T-helper 2 cell (primary cell): Measurements from ENCODE around the gene ZKSCAN8.
"Not testable (repeated sequence)": the region's sequence is repeated elsewhere in the genome, so short reads cannot be mapped to it uniquely, and the experiment has no call there.

ENCODE experiments used
- DNase-seq, 5 experiments: peaks; one replicate each; pipeline versions ENCODE4 v3.0.0 to v3.0.0-alpha.2; 2012 to 2022
- total RNA-seq, 2 donors: gene quantifications; one replicate each; lab custom pipeline; 2026; lab: John Stamatoyannopoulos, UW

Gene ZKSCAN8
- total RNA-seq: 34.0 to 42.0 reads per million in 2 donors

DNA sequence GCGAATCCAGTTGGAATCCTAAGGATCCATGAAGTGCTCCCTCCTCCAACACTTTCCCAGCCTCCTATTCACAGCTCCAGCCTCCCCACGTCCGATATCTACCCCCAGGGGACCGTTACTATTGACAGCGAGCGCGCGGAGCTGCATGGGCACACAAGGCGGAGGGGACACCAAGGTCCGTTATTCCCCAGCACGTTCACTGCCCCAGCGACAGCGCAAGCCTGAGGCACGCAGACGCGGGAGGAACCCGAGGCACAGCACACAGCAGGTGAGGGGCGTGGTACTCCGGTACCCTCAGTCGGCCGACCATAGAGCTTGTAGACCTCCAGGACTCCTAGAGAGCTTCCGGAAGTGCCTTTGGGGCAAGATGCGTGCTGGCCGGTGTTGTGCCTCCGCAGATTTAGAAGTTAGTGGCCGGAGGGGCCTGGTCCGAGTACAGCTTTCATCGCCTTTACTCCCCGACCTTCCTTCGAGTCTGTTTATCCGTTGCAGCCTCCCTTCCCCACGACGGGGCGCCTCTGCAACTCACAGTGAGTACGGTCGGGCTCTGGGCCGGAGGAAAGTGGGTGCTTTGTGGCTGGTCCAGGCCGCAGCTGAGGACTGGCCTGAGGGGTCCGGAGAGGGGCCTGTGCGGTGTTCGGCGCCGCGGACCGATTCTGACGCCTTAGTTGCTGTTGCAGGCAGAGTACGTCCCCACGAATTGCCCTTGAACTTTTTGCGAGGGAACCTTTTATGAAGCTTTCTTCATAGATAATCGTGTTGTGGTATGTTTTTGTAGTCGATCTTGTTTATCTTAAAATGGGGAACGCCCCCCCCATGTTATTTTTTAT lies at the start of gene ZKSCAN8:
Gene ZKSCAN8, plus strand, starts transcription at position 384 of the 830 bp plus-strand sequence. CDS start 6,525 bp downstream, outside the sequence.
- peak; percentile 32 to 90 (median 62) for DNase-seq

DNA sequence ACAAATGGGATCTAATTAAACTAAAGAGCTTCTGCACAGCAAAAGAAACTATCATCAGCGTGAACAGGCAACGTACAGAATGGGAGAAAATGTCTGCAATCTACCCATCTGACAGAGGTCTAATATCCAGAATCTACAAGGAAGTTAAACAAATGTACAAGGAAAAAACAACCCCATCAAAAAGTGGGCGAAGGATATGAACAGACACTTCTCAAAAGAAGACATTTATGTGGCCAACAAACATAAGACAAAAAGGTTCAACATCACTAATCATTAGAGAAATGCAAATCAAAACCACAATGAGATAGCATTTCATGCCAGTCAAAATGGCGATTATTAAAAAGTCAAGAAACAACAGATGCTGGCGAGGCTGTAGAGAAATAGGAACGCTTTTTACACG lies 39.5 kb upstream of the ZKSCAN8 start:
- not testable (repeated sequence) for DNase-seq

DNA sequence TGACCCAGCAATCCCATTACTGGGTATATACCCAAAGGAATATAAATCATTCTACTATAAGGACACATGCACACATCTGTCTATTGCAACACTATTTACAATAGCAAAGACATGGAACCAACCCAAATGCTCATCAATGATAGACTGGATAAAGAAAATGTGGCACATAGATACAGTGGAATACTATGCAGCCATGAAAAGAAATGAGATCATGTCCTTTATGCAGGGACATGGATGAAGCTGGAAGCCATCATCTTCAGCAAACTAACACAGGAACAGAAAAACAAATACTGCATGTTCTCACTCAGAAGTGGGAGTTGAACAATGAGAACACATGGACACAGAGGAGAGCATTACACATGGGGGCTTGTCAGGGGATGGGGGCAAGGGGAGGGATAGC lies 39.0 kb upstream of the ZKSCAN8 start:
- not testable (repeated sequence) for DNase-seq

DNA sequence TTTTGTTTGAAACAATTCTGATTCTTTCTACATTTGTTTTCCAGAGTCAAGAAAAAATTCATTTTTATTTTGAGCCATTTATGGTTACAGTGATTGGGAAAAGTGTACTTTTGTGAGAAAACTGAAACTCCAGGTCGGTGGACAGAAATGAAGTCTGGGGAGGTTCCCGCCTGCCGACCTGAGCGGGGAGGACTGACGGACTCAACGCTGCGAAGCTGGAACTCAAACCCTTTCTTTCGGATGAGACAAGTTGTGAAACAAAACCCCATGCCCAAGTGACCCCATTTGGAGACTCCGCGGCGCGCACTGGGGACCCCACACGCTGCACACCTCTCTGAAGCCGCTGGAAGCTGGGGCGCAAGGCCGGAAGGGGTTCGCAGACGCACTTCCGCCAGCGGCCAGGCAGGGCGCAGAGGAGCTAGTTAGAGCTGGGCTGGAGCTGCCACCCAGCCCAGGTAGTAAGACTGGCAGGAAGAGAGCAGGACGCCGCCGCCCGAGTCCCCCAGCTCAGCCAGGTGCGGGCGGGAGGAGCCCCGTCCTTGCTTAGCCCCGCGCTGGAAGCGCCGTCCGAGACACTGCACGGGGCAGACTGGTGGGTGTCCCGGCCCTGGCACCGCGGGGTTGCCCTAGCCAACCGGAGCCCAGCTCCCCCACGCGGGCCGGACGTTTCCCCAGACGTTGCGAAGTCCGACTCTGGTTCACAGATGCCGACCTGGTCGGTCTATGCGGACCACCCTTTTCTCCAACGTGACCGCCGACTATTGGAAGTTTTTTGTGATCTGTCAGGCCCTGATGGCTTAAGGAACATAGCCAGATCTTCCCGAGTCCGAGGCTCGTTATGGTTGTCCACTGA lies 37.1 kb upstream of the ZKSCAN8 start:
- peak; percentile 59 to 93 (median 75) for DNase-seq

DNA sequence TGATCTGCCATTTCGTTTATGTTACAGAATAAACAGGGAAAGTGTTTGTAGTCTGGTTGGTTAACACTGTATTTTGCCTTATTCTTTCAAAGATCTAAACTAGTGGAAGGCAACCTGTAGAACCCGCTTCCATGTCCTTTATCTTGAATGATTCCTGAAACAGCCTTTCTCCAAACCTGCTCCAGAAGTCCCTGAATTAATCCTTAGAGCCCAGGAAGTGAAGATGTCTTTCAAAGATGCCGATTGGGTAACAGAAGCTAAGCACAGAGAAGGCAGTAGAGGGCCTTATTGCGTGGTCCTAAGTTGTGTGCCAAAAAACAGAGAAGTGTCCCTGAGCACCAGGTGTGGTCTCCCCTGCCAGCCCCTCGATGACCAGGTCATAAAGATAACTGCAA lies 36.4 kb upstream of the ZKSCAN8 start:
- DNase-seq: peak in 1 of 5 experiments; percentile 2

DNA sequence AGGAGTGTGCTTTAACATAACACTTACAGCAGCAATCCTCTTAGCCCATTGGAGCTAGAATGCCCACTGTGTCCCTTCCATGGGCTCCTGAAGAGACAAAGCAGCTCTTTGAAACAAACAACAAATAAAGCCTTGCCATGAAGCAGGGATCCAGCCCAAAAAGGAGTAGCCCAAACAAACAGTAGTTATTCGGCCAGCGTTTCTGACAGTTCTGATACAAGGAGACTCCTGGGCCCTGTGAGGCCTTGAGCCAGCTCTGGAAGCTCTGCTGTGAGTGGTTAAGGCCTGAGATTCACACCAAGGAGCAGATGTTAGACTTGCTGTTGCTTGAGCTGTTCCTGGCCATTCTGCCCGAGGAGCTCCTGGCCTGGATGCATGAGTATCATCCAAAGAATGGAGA lies 34.2 kb upstream of the ZKSCAN8 start:
- no peak for DNase-seq

DNA sequence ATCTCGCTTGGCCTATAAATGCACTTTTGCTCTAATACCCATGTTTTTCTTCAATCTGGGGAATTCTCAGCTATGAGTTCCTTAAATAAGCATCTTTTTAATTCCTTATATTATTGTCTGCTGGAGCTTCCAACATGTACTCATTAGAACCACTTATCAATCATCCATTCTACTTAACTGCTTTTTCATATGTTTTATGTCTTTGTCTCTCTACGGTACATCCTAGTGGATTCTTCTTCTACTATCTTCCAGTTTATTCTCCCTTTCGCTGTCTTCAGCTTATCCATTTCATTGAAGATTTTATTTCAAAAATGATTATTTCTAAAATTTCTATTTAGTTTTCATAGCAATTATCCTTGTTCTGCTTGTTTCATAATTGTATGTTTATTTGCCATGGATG lies 29.7 kb upstream of the ZKSCAN8 start:
- no peak for DNase-seq

DNA sequence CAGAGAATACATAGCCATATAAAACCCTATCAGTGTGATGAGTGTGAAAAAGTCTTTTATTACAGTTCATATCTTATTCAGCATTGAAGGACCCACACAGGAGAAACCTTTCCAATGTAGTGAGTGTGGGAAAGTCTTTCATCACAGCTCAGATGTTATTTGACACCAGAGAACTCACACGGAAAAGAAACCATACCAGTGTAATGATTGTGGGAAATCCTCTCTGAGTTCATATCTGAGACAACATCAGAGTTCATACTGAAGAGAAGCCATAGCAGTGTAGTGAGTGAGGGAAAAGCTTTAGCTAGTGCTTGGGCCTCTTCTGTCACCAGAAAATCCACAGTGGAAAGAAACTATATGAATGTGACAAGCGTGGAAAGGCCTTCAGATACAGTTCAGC lies 25.9 kb upstream of the ZKSCAN8 start:
- no peak for DNase-seq

DNA sequence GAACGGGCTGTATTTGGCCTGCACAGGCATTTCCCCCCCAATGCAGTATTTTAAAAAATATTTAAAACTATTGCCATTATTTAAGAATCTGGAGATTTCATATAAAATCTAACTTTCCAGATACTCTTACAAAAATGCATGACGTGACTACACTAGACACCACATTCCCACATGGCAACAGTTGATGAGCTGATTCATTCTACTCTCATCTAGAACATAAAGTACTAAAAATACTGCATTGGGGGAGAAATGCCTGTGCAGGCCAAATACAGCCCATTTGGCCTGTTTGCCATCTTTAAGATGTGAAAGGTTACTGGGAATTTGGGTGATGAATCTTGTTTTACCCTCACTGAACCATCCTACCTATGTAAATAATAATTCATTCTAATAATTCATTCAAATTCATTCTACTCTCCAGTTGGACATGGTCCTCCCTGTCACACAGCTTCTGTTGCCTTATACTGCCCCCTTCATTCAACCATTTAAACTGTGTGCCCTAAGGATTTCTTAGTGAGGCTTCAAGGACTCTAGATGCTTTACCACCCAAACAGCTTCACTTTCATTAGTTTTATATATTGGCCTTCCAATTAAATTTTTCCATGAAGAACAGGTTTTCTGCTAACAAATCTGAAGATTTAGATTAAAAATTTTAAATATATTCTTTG lies 24.2 kb upstream of the ZKSCAN8 start:
- DNase-seq: no peak

DNA sequence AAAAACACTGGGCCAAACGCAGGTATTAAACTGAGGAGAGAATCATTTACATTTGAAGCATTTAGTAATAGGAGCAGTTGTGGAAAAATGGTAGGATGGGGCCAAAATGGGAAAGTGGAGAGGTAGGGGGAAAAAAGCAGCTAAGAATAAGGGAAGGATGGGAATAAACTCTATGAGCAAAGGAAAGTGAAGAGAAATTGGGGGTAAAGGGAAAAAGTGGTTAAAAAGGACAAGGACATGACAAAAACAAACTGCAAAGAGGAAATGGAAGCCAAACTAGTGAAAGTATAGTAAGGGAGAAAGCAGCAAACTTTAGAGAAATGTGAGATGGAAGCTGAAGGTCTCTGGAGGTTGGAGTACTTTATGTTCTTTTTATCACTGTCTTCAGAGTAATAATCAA lies 23.5 kb upstream of the ZKSCAN8 start:
- DNase-seq: no peak

DNA sequence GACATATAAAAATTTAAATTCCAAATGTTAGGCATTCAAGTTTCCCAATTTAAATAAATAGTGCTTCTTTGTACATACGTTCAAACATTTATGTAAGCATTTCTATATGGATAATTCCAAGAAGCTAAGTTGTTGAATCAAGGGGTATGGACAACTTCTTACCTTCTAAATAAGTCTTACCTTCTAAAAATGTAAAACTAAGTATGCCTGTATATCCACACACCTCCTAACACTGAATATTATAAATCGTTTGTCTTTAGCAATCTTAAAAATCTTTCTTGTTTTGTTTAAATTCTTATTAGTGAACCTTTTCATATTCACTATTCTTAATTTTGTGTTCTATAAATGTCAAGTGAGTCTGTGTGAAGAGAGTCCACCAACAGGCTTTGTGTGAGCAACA lies 19.8 kb upstream of the ZKSCAN8 start:
- DNase-seq: no peak

DNA sequence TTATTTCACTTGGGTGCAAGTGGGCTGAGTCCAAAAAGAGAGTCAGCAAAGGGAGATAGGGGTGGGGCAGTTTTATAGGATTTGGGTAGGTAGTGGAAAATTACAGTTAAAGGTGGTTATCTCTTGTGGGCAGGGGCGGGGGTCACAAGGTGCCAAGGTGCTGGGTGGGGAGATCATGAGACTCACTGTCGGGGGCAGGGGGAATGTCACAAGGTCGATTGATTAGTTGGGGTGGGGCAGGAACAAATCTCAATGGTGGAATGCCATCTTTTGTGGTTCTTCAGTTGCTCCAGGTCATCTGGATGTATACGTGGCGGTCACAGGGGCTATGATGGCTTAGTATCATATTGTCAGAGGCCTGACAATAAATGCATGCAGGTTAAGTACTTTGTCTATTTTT lies 19.4 kb upstream of the ZKSCAN8 start:
- DNase-seq: not testable (repeated sequence)

DNA sequence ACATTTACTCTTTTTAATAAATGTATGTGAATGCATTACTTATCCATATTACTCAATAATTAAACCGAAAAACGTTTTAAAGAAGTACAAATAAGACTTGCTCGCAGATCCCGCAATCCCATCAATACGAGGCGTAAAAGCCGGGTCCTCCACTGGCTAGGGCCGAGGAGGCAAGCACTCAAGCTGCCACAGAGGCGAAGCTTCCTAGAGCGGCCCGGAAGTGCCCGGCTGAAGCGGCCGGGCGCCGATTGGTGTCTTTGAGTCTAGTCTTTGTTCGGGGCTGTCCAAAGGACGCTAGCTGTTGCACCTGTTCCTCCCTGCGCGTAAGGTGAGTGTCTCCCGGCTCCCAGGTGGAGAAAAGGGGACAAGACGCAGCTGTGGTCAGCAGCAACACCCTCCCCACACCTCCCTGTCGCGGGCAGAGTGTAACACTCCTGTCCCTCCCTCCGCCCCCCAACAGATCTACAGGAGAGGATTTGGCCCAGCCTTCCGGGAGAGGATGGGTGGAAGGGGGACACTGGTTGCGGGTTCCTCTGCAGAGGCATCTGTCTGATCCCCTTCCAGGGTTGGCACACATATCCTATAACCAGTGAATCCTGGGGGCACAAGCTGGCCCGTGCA lies 17.2 kb upstream of the ZKSCAN8 start, which contains the start of gene ZSCAN16:
Gene ZSCAN16, plus strand, starts transcription at position 260 of the 621 bp plus-strand sequence. CDS start 835 bp downstream, outside the sequence.
- DNase-seq: peak; percentile 36 to 80 (median 63)

DNA sequence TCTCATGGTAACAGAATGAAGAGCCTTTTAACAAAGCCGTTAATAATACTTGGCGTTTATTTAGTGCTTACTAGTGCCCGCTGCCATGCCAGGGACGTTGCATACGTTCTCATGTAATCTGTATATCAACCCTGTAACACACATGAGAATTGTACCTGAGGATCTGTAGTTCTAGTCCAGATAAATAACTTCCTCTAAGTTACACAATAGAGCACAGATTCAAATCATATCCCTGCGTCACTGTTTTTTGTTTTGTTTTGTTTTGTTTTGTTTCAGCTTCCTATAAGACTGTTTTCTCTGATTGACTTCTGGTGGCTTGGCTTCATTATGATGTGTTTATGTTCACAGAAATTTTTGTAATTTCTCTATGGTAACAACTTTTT lies 16.7 kb upstream of the ZKSCAN8 start:
- peak in 2 of 5 experiments; percentile 36 to 54 for DNase-seq

DNA sequence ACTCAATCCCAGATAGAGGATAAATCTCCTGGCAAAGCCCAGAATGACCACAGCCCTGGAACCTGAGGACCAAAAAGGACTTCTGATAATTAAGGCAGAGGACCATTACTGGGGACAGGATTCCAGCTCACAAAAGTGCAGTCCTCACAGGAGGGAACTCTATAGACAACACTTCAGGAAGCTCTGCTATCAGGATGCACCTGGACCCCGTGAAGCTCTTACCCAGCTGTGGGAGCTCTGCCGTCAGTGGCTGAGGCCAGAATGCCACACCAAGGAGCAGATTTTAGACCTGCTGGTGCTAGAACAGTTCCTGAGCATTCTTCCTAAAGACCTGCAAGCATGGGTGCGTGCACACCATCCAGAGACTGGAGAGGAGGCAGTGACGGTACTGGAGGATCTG lies 16.3 kb upstream of the ZKSCAN8 start:
- DNase-seq: no peak

DNA sequence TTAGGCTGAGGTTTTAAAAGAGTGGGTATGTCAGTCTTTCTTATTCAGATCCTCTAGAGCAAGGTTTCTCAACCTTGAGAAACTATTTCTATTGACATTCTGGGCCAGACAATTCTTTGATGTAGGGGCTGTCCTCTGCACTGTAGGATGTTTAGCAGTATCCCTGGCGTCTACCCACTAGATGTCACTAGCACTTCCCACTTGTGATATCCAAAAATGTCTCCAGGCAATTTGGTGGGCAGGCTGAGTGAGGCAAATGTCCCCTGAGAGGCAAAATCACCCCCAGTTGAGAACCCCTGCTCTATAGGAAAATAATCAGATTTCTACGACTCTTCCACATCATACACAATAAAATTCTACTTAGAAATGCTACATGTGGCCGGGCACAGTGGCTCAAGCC lies 7.7 kb upstream of the ZKSCAN8 start:
- peak in 1 of 5 experiments; percentile 57 for DNase-seq

DNA sequence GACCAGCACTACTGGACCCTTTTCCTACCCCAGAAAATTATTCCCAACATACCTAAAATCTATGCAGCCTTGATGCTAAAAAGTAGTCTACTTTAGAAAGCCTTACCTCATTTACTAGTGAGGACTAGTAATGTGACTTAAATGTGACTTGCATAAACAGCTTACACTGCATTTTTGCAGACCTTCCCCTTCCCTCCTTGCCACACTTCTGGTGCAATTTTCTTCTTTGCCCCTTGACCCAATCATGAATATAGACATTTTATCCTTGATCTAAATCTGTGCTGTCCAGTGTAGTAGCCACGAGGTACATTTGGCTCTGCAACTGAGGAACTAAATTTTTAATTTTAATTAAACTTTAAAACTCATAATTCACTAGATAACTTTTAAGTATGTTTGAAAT lies 7.0 kb upstream of the ZKSCAN8 start:
- peak in 1 of 5 experiments; percentile 21 for DNase-seq

DNA sequence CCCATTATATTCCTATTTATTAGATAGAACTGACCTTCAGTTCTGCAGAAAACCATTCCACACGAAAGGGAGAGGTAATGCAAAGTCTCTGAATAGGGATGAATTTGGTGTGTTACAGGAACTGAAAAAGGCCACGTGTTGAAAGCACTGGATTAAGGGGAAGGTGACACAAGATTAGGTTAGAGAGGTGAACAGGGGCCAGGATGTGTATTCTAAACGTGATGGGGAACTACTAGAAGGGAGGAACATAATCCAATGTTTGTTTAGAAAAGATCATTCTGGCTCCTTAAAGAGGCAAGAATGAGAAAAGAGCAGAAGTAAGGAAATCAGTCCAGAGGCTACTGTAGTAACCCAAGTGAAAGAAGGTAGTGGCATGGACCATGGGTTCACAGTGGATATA lies 6.3 kb upstream of the ZKSCAN8 start:
- DNase-seq: peak in 1 of 5 experiments; percentile 21

DNA sequence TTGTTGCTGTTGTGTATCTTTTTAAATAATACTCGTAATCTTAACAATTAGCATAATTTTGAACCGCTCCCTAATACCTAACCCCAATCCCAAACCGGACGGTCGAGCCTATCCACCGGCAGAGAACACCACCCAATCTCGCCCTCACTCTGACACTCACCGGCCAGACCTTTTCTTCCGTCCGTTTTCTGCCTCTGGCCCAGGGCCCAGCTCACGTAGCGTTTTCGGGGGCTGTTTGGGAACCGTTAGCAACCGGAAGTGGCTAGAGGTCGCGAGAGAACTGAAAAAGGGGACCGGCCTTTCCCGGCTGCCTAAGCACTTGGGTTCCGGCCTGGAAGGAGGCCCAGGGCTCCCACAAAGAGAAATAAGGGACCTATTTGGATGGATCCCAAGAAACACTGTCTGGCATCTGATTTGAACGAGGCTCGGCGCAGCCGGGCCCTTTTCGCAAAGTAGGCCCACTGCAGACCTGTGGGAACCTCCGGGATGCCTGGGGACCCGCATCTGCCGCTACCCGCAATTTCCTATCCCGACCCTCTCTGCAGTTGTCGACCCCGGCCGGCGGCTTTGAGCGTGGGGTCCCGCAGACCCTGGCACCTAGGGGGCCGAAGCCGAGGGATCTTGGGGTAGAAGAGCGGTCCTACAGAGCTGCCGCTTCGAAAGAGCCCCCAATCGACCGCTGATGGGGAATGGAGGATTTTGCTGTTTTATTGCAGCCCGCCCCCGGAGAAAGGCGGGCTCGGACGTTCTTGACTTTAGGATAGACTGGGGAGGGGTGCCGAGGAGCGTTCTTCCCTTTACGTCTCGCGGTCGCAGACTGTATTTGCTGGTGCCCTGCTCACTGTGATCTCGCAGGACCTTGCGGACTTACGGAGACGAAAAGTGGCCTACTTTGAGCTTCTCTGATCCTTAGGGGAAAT lies 4.8 kb upstream of the ZKSCAN8 start:
- peak; percentile 21 to 87 (median 60) for DNase-seq

DNA sequence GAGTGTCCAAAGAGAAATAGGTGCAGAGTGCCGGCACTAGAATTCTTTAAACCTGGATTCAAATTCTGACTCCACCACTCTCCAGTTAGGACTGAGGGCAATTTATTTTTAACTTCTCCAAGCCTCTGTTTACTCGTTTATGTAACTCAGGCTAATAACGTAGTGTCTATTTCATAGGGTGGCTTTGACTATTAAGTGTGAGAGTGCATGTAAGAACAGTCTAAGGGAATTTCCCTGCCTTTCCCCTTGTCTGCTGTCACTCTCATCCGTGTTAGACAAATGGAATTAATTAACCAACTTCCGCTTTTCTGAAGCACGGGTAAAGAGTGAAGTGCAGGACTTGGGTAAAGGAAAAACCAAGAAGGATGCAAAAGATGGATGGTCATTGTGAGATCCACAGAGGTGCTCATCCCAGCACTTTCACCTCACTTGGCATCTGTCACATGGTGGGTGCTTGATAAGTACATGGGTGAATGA lies 4.1 kb upstream of the ZKSCAN8 start:
- peak in 2 of 5 experiments; percentile 47 to 50 for DNase-seq
